ENCODE results near the gene RIT2.

RIT2 gene

GRCh38 chr18:42736074-42736473 lies 379.4 kb downstream of the RIT2 start:
- Histone ChIP-seq H3K4me3 (no peak overlapping the region), H3K9me3 (replicated peaks in 1 of 11) (no peaks in the 10 kb centered on the region), H3K36me3 (no peaks in the 10 kb centered on the region), H4K20me1 (no peaks in the 10 kb centered on the region), H3K9ac (no peak overlapping the region), H3K4me1 (no peaks in the 10 kb centered on the region), H3K4me2 (no peak overlapping the region), H3K27me3 (no peaks in the 10 kb centered on the region), H3K27ac (no peak overlapping the region)
- no peak for TF ChIP-seq Cebpa-rat (IDR thresholded peaks at IDR 0.05)

GRCh38 chr18:42734520-42734919 lies 381.0 kb downstream of the RIT2 start:
- no peaks in the 10 kb centered on the region for H3K27me3 ChIP-seq
- no peak for TF ChIP-seq Cebpa-rat (IDR thresholded peaks at IDR 0.05)
- no peaks in the 10 kb centered on the region for H4K20me1 ChIP-seq
- no peak overlapping the region for H3K4me2 ChIP-seq
- no peak overlapping the region for H3K27ac ChIP-seq
- no peak overlapping the region for H3K9ac ChIP-seq
- no peak overlapping the region for H3K4me3 ChIP-seq
- no peaks in the 10 kb centered on the region for H3K4me1 ChIP-seq
- no peaks in the 10 kb centered on the region for H3K36me3 ChIP-seq
- no peaks in the 10 kb centered on the region for H3K9me3 ChIP-seq (replicated peaks in 1 of 11)

GRCh38 chr18:42730272-42730671 lies 385.2 kb downstream of the RIT2 start:
- Histone ChIP-seq H3K27me3 (no peaks in the 10 kb centered on the region), H3K4me1 (no peaks in the 10 kb centered on the region), H3K4me2 (no peak overlapping the region), H3K9ac (no peak overlapping the region), H3K4me3 (no peak overlapping the region), H3K36me3 (no peaks in the 10 kb centered on the region), H3K27ac (no peak overlapping the region), H3K9me3 (replicated peaks in 1 of 11) (no peaks in the 10 kb centered on the region; a peak in 1 of 22 replicates), H4K20me1 (no peaks in the 10 kb centered on the region)
- TF ChIP-seq Cebpa-rat (IDR thresholded peaks at IDR 0.05) = no peak

GRCh38 chr18:42719221-42719620 lies 396.3 kb downstream of the RIT2 start:
- H3K27ac ChIP-seq = no peak overlapping the region
- no peak overlapping the region for H3K4me3 ChIP-seq
- H3K4me2 ChIP-seq = no peak overlapping the region
- no peaks in the 10 kb centered on the region for H4K20me1 ChIP-seq
- no peaks in the 10 kb centered on the region for H3K4me1 ChIP-seq
- no peak for TF ChIP-seq Cebpa-rat (IDR thresholded peaks at IDR 0.05)
- no peaks in the 10 kb centered on the region for H3K9me3 ChIP-seq (replicated peaks in 1 of 11)
- no peaks in the 10 kb centered on the region for H3K36me3 ChIP-seq
- no peak overlapping the region for H3K9ac ChIP-seq
- no peaks in the 10 kb centered on the region for H3K27me3 ChIP-seq

- Histone ChIP-seq H4K20me1 (no peaks in the 10 kb centered on the region), H3K4me2 (no peak overlapping the region), H3K27ac (no peak overlapping the region), H3K4me1 (no peaks in the 10 kb centered on the region), H3K4me3 (no peak overlapping the region), H3K27me3 (no peaks in the 10 kb centered on the region), H3K36me3 (no peaks in the 10 kb centered on the region), H3K9me3 (replicated peaks in 1 of 11) (no peaks in the 10 kb centered on the region), H3K9ac (no peak overlapping the region)
- TF ChIP-seq Cebpa-rat (IDR thresholded peaks at IDR 0.05) = no peak
Observed at GRCh38 chr18:42712065-42712464, 403.4 kb downstream of the RIT2 start.

GRCh38 chr18:42707080-42707479 lies 408.4 kb downstream of the RIT2 start:
- TF ChIP-seq Cebpa-rat (IDR thresholded peaks at IDR 0.05) = no peak
- Histone ChIP-seq H4K20me1 (no peaks in the 10 kb centered on the region), H3K27me3 (no peaks in the 10 kb centered on the region), H3K9ac (no peak overlapping the region), H3K36me3 (no peaks in the 10 kb centered on the region), H3K4me1 (0 out of 20 replicates have a peak, but pooled peaks cover 0 to 6% (median 0%) of the 10 kb centered on the region in 10 experiments), H3K4me3 (no peak overlapping the region), H3K4me2 (no peak overlapping the region), H3K9me3 (replicated peaks in 1 of 11) (no peaks in the 10 kb centered on the region), H3K27ac (no peak overlapping the region)

GRCh38 chr18:42706618-42707017 lies 408.9 kb downstream of the RIT2 start:
- Histone ChIP-seq H3K27ac (no peak overlapping the region), H3K36me3 (no peaks in the 10 kb centered on the region), H3K9ac (no peak overlapping the region), H4K20me1 (no peaks in the 10 kb centered on the region), H3K4me3 (no peak overlapping the region), H3K4me1 (0 out of 20 replicates have a peak, but pooled peaks cover 0 to 6% (median 0%) of the 10 kb centered on the region in 10 experiments), H3K4me2 (no peak overlapping the region), H3K27me3 (no peaks in the 10 kb centered on the region), H3K9me3 (replicated peaks in 1 of 11) (no peaks in the 10 kb centered on the region)
- no peak for TF ChIP-seq Cebpa-rat (IDR thresholded peaks at IDR 0.05)

GRCh38 chr18:42706029-42706608 lies 409.4 kb downstream of the RIT2 start:
- no peak for TF ChIP-seq Cebpa-rat (IDR thresholded peaks at IDR 0.05)
- Histone ChIP-seq H3K4me1 (0 out of 20 replicates have a peak, but pooled peaks cover 0 to 6% (median 0%) of the 10 kb centered on the region in 10 experiments), H3K4me3 (no peak overlapping the region), H3K9me3 (replicated peaks in 1 of 11) (no peaks in the 10 kb centered on the region), H3K36me3 (no peaks in the 10 kb centered on the region), H3K4me2 (no peak overlapping the region), H3K27ac (no peak overlapping the region), H3K9ac (no peak overlapping the region), H3K27me3 (no peaks in the 10 kb centered on the region), H4K20me1 (no peaks in the 10 kb centered on the region)

Measured in BLaER1 treated with 17β-estradiol and CSF1 and Interleukin-3, amounts not matched to agents 10 nM and 100 nM (cell line).